K562 (cell line): ENCODE results near the gene ARHGAP18. TPM values are rescaled to one million over a fixed set of nuclear protein-coding genes. Genes with fewer than 3 reads are reported as not detected.

ENCODE experiments used
- AFF1 ChIP-seq, 2 experiments: fragments of 450-650 bp; IDR thresholded peaks; 2 replicates each; pipeline ENCODE4 v1.6.1; 2018; ENCODE audit warnings: mild to moderate bottlenecking in 2 of 2, low read depth in 1 of 2; ENCODE audit not compliant: partially characterized antibody in 2 of 2
- FOXO4 ChIP-seq: fragments of 450-650 bp; formaldehyde crosslinking; IDR thresholded peaks from 2 replicates; pipeline ENCODE4 v1.4.0; 2020; ENCODE audit warnings: mild to moderate bottlenecking, moderate library complexity
- HDAC1 ChIP-seq, 2 experiments: fragments of 450-650 bp; IDR thresholded peaks; 2 replicates each; pipeline ENCODE4 v1.6.1; 2016 to 2017; ENCODE audit warnings: inconsistent platforms in 1 of 2, mild to moderate bottlenecking in 1 of 2, moderate library complexity in 1 of 2
- HDAC3 ChIP-seq: fragments of 450-650 bp; IDR thresholded peaks from 2 replicates; pipeline ENCODE4 v1.6.1; 2018; ENCODE audit warnings: borderline replicate concordance, mild to moderate bottlenecking, moderate library complexity; ENCODE audit not compliant: partially characterized antibody
- MXI1 ChIP-seq: IDR thresholded peaks from 2 replicates; pipeline ENCODE4 v1.6.1; 2011; ENCODE audit warnings: low read depth, mild to moderate bottlenecking, improper control_type of control experiment, low read length
- POLR2AphosphoS5 ChIP-seq: IDR thresholded peaks from 2 replicates; pipeline ENCODE4 v1.6.1; 2011; ENCODE audit warnings: mild to moderate bottlenecking, low read depth, low read length, moderate library complexity; ENCODE audit not compliant: control insufficient read depth, insufficient read depth
- RAD51 ChIP-seq: fragments of 450-650 bp; IDR thresholded peaks from 2 replicates; pipeline ENCODE4 v1.7.1; 2016; ENCODE audit warnings: low read depth, mild to moderate bottlenecking, borderline replicate concordance
- TAF1 ChIP-seq: IDR thresholded peaks from 2 replicates; pipeline ENCODE4 v1.6.1; 2011; ENCODE audit warnings: mild to moderate bottlenecking, low read length, moderate library complexity; ENCODE audit not compliant: insufficient read depth, control insufficient read depth, severe bottlenecking; ENCODE audit errors: extremely low read depth
- TEAD1 ChIP-seq, 2 experiments: fragments of 450-650 bp in 1 of 2; sonication (generic) in 1 of 2; formaldehyde crosslinking; IDR thresholded peaks; 2 replicates each; pipeline versions ENCODE4 v1.4.0 to v1.8.0; 2020 to 2022; ENCODE audit warnings: mild to moderate bottlenecking in 2 of 2, missing genetic modification reagents in 1 of 2
- ZKSCAN1 ChIP-seq: fragments of 150-350 bp; IDR thresholded peaks from 2 replicates; pipeline ENCODE4 v1.6.1; 2016; ENCODE audit warnings: low read depth, low read length
- ZNF274 ChIP-seq: IDR thresholded peaks from 2 replicates; pipeline ENCODE4 v1.6.1; 2011; ENCODE audit warnings: low read depth, mild to moderate bottlenecking, low read length, moderate library complexity, borderline replicate concordance
- ZNF655 ChIP-seq: fragments of 250-450 bp; sonication (Bioruptor Pico); IDR thresholded peaks from 2 replicates; pipeline ENCODE4 v1.5.0; 2021
- polyA plus RNA-seq, 8 experiments: library from polyadenylated mRNA; depleted of rRNA in 4 of 8; stranded (reverse) in 5 of 8; unstranded in 3 of 8; fragments of >200 nt; fragmentation: Nextera tagmentation in 2 of 8; fragmentation: Illumina TruSeq in 1 of 8; extraction: Ambion mirVana in 2 of 8; extraction: Trizol in 1 of 8; gene quantifications; 2 replicates each; pipeline versions ENCODE4 v1.2.1 to v1.2.3, GENCODE V29; 2011 to 2014; ENCODE audit warnings: inconsistent platforms in 1 of 8, missing spikeins in 1 of 8
- total RNA-seq, 7 experiments: library from RNA; depleted of rRNA in 6 of 7; stranded (reverse); fragments of >200 nt in 6 of 7; fragmentation: Illumina TruSeq in 2 of 7; extraction: Trizol in 2 of 7; gene quantifications; 2 replicates each; pipeline versions ENCODE4 v1.2.1 to v1.2.3, GENCODE V29; 2011 to 2021; ENCODE audit warnings: low replicate concordance in 1 of 7
- TF ChIP-seq, protein P1 (sequence below): sonication (generic); formaldehyde crosslinking; IDR thresholded peaks from 2 replicates; pipeline ENCODE4 v1.8.0; 2023; ENCODE audit warnings: mild to moderate bottlenecking, missing genetic modification reagents
- TF ChIP-seq, protein P2 (sequence below): sonication (generic); formaldehyde crosslinking; IDR thresholded peaks from 2 replicates; pipeline ENCODE4 v1.8.0; 2022; ENCODE audit warnings: mild to moderate bottlenecking, missing genetic modification reagents

The ARHGAP18 gene
- total and polyA plus RNA-seq, 9 of the 15 experiments (the other 6 are each of a cell fraction or from before 2014, with no cell fraction given): 13.3 to 29.7 (median 21.1) TPM

GRCh38 chr6:129684903-129685661, 24.9 kb downstream of the ARHGAP18 start (continued):
- TF ChIP-seq POLR2AphosphoS5 (no peak), MXI1 (no peak), TEAD1 (CRISPR knock-in tag; IDR thresholded peaks at IDR 0.05) (no peak), RAD51 (no peak), HDAC1 (IDR thresholded peaks at IDR 0.05) (no peak), ZNF274 (no peak), AFF1 (IDR thresholded peaks at IDR 0.05; ENCODE audit: low read depth in 1 of 2, partially characterized antibody in 2 of 2) (no peak), HDAC3 (no peak), FOXO4 (CRISPR knock-in tag) (no peak), ZNF655 (CRISPR knock-in tag) (no peak), ZKSCAN1 (no peak), TAF1 (no peak)
- TF ChIP-seq, protein P1, sequence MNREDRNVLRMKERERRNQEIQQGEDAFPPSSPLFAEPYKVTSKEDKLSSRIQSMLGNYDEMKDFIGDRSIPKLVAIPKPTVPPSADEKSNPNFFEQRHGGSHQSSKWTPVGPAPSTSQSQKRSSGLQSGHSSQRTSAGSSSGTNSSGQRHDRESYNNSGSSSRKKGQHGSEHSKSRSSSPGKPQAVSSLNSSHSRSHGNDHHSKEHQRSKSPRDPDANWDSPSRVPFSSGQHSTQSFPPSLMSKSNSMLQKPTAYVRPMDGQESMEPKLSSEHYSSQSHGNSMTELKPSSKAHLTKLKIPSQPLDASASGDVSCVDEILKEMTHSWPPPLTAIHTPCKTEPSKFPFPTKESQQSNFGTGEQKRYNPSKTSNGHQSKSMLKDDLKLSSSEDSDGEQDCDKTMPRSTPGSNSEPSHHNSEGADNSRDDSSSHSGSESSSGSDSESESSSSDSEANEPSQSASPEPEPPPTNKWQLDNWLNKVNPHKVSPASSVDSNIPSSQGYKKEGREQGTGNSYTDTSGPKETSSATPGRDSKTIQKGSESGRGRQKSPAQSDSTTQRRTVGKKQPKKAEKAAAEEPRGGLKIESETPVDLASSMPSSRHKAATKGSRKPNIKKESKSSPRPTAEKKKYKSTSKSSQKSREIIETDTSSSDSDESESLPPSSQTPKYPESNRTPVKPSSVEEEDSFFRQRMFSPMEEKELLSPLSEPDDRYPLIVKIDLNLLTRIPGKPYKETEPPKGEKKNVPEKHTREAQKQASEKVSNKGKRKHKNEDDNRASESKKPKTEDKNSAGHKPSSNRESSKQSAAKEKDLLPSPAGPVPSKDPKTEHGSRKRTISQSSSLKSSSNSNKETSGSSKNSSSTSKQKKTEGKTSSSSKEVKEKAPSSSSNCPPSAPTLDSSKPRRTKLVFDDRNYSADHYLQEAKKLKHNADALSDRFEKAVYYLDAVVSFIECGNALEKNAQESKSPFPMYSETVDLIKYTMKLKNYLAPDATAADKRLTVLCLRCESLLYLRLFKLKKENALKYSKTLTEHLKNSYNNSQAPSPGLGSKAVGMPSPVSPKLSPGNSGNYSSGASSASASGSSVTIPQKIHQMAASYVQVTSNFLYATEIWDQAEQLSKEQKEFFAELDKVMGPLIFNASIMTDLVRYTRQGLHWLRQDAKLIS (CRISPR knock-in tag): no peak
- TF ChIP-seq, protein P2, sequence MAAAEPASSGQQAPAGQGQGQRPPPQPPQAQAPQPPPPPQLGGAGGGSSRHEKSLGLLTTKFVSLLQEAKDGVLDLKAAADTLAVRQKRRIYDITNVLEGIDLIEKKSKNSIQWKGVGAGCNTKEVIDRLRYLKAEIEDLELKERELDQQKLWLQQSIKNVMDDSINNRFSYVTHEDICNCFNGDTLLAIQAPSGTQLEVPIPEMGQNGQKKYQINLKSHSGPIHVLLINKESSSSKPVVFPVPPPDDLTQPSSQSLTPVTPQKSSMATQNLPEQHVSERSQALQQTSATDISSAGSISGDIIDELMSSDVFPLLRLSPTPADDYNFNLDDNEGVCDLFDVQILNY (CRISPR knock-in tag): no peak
